NCI-H2196 (cell line): Measurements from ENCODE around the gene FASN.

ENCODE experiments used
- DNase-seq: peaks from one replicate; lab custom pipeline; 2025; ENCODE audit not compliant: unreplicated experiment; lab: John Stamatoyannopoulos, UW

The FASN gene

DNA sequence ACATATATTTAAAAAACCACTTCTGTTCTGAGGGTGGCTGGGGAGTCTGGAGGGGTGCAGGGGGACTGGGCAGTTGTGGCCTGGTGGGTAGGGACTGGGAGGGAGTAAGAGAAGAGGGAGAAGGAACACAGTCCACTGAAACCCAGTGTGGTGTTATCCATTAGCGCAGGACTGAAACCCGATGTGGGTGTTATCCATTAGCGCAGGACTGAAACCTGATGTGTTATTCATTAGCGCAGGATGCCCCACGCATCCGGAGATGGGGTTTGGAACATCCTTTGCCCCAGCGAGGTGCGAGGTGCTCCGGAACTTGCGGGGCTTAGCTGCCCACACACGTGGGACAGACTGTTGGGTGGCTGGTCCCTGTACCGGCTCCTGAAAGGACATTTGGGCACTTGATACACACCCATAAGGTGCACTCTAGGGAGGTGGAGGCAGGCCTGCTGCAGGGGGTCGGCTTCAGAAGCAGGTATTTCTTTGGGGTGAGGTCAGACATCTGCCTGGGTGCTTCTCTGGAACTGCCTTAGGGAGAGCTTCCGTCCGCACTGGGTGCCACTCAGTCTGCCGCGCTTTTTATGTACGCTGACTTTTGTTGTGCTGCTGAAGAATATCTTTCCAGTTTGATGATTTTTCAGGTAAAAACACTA is 20.3 kb upstream of the FASN start:
- DNase-seq = no peak

GRCh38 chr17:82117139-82118090 is 19.4 kb upstream of the FASN start:
- no peak for DNase-seq

GRCh38 chr17:82116246-82116645 is 18.2 kb upstream of the FASN start:
- DNase-seq = no peak

DNA sequence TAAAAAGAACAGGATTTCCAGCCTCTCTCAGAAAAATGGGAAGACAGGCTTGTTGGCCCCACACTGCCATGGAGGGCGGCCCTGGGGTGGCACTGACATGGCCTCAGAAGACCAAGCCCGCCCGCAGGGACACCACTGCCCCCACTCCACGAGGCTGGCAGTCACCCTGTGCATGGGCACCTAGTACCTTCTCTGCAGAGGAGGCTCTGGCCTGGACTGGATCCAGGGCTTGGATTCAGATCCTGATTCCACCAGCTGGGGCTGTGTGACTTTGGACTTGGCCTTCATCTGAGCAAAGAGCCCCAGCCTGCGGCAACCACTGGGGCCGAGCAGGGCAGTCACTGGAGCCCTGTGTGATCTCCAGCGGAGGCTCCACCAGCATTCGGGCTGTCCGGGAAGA is 16.8 kb upstream of the FASN start:
- no peak for DNase-seq

GRCh38 chr17:82114447-82114846 is 16.4 kb upstream of the FASN start:
- no peak for DNase-seq

- DNase-seq = no peak
These were observed 15.9 kb upstream of the FASN start for GRCh38 chr17:82113941-82114340.

DNA sequence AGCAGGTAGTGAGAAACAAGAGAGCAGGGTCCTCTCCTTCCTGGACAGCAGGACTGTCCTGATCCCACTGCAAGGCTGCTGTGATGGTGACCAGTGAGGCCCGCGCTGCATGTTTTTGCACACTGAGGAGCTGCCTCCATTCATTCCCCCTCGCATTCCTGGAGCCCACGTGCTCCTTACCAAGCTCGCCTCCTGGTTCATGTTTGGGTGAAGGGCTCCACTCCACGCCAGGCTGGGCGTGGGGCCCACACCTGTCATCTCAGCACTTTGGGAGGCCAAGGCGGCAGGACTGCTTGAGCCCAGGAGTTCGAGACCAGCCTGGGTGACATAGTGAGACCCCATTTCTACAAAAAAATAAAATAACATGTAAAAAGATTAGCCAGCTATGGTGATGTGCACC is 15.4 kb upstream of the FASN start:
- no peak for DNase-seq

GRCh38 chr17:82112914-82113311 is 14.9 kb upstream of the FASN start:
- DNase-seq = no peak

GRCh38 chr17:82112181-82112913 is 14.3 kb upstream of the FASN start:
- DNase-seq = no peak

- DNase-seq = peak; percentile 73
These were observed 12.3 kb upstream of the FASN start for GRCh38 chr17:82110298-82110697.

DNA sequence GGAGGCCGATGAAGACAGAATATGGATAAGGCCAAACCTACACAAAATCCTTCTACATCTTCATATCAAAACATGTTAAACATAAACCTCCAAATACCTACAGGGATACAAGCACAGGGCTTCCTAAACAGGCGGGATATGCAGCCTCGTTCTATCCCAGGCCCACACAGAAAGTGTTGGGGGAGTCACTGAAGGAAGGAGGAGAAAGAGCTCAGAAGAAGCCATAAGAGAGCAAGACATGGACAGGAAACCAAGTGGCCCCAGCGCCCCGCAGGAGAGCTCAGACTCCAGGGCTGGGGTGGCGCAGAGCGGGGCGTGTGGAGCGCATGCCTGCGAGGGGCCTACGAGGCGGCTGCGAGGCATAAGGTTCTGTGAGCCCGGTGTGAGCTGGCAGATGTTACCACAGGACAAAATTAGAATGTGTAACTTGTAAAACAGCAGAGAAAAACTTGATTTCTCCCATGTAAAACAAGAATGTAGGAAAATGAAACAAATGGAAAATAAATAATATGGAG is 11.0 kb upstream of the FASN start:
- DNase-seq = no peak

- DNase-seq = no peak
These were observed 10.5 kb upstream of the FASN start for GRCh38 chr17:82108496-82108945.

DNA sequence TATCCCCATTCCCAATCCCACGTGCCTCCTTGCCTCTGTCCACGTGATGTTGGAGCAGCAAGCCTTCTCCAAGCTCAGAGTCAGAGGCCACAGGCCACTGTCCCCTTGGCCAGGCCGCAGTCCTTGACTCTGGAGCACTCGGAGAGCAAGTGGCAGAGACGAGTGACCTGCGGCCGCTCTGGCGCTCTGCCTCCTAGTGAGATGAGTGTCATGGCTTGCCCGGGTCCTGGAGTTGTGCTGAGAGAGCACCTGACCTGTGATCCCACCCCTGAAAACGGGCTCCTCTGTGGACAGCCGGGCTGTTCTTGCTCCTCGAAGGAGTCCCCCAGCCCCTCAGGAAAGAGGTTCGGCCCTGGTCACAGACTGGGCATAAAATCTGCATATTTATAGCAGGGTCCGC is 10.0 kb upstream of the FASN start:
- DNase-seq = no peak

- DNase-seq = no peak
These were observed 9.4 kb upstream of the FASN start for GRCh38 chr17:82107341-82107860.

DNA sequence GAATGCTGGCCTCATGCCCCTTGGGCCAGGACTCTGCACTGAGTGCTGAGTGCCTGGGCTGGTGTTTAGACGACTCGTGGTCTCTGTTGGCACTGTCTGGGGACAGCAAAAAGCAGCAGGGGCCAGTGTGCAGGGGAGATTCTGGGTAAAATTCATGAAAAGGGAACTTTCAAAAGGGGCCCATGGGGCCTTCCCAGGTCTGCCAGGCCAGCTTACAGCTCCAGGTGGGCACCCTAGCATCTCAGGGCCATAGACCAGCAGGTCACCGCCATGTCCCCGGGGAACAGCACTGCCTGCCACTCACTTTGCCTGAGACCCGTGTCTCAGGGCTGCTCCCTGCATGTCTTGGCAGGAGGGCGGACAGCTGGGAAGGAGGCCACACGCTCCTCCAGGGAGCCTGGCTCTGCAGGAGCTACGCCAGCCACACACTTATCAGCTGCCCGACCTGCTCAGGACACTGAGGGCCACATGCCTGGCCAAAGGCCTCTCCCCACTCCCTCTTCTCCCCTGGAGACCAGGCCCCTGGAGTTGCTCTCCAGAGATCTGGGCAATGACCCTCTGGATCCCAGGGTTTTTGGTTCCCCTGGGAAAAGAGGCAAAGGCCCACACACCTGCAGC is 8.8 kb upstream of the FASN start:
- no peak for DNase-seq

GRCh38 chr17:82105882-82106687 is 8.0 kb upstream of the FASN start:
- peak; percentile 78 for DNase-seq

GRCh38 chr17:82105417-82105881 is 7.4 kb upstream of the FASN start:
- DNase-seq = no peak

DNA sequence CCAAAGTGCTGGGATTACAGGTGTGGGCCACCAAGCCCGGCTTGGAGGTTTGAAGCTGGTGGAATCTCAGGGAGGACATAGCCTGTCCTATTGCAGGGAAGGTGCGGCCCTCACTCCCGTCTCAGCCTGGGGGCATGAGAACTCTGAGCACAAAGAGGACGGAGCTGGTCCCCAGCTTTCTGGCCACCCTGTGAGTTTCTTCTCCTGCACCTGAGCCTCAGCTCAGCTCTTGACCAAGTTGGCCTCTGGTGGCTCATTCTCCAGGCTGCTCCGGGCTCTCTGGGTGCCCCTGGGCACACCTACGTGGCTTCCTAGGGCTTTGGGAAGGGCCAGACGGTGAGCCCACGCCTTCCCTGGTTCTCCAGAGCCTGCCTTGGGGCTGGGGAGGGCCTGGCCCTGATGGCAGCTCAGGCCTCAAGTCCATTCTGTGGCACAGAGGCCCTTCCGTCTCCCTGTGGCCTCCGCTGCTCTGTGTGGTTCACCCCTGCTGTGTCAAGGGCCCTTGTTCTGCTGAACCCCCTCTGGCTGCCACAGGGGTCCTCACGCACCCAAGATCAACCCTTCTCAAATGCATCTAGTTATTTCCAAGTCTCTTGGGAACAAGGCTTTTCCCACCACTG is 6.9 kb upstream of the FASN start:
- DNase-seq = no peak
